ENCODE measurements around the gene SLC23A1.

DNA sequence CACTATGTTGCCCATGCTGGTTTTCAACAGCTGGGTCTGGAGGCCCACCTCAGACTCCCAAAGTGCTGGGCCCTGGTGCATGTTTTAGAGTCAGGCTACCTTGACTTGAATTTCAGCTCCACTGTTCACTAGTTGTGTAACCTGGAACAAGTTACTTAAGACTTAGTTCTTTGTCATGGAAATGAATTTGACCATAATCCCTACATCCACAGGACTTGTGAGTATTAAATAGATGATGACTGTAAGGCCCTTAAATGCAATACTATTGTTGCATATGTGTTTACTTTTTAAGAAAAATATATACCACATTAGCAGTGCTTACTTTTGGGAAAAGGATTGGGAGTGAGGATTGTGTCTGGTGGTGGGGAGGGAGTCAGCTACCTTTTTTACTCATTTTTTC, 25.0 kb downstream of the SLC23A1 start:
- TF ChIP-seq, protein P1, sequence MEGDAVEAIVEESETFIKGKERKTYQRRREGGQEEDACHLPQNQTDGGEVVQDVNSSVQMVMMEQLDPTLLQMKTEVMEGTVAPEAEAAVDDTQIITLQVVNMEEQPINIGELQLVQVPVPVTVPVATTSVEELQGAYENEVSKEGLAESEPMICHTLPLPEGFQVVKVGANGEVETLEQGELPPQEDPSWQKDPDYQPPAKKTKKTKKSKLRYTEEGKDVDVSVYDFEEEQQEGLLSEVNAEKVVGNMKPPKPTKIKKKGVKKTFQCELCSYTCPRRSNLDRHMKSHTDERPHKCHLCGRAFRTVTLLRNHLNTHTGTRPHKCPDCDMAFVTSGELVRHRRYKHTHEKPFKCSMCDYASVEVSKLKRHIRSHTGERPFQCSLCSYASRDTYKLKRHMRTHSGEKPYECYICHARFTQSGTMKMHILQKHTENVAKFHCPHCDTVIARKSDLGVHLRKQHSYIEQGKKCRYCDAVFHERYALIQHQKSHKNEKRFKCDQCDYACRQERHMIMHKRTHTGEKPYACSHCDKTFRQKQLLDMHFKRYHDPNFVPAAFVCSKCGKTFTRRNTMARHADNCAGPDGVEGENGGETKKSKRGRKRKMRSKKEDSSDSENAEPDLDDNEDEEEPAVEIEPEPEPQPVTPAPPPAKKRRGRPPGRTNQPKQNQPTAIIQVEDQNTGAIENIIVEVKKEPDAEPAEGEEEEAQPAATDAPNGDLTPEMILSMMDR (IDR thresholded peaks at IDR 0.05; ENCODE audit: low read length) = no peak
- no peak for TF ChIP-seq EZH2 (IDR thresholded peaks at IDR 0.05; ENCODE audit: borderline replicate concordance, low read length)
